ENCODE measurements around the gene CD9.
"Not testable (repeated sequence)": the region's sequence is repeated elsewhere in the genome, so short reads cannot be mapped to it uniquely, and the experiment has no call there.

Gene CD9

GRCh38 chr12:6180268-6181051, 19.7 kb upstream of the CD9 start:
- no peak for DNase-seq

GRCh38 chr12:6181166-6181565, 19.0 kb upstream of the CD9 start:
- DNase-seq: no peak

DNA sequence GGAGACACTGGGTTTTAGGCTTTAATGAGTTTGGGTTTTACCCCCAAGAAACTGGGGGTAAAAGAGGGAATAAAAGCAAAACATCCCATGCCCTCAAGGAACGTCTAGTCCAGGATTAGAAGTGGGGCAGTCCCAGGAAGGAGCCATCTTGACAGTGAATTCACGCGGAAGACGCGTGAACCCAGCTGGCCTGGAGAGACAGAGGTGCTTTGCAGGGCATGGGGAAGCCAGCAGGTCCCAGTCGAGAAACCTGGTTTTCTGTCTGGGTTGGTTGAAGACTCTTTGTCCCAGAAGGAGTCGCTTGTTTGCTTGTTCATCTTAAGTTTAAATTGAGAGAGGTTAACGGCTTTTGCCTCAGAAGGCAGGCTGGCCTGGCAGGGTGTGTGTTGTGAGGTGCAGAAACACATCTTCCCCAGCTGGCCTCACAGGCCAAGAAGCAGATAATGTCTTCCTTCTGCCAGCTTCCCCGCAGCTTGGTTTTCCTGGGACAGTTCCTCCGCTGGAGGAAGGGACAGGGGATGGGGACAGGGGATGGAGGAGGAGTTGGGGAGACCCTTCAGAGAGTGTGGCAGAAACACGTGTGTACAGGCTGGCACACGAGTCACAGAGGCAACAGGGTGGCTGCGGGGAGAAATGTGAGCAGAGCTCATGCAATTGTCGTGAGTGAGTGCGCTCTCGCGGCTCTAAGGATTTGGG, 18.5 kb upstream of the CD9 start:
- DNase-seq: no peak

GRCh38 chr12:6182279-6182898, 17.8 kb upstream of the CD9 start:
- DNase-seq: peak; percentile 54

GRCh38 chr12:6183689-6184428, 16.3 kb upstream of the CD9 start:
- peak; percentile 54 for DNase-seq

- DNase-seq: no peak
Measured at GRCh38 chr12:6185961-6186827, 14.0 kb upstream of the CD9 start.

DNA sequence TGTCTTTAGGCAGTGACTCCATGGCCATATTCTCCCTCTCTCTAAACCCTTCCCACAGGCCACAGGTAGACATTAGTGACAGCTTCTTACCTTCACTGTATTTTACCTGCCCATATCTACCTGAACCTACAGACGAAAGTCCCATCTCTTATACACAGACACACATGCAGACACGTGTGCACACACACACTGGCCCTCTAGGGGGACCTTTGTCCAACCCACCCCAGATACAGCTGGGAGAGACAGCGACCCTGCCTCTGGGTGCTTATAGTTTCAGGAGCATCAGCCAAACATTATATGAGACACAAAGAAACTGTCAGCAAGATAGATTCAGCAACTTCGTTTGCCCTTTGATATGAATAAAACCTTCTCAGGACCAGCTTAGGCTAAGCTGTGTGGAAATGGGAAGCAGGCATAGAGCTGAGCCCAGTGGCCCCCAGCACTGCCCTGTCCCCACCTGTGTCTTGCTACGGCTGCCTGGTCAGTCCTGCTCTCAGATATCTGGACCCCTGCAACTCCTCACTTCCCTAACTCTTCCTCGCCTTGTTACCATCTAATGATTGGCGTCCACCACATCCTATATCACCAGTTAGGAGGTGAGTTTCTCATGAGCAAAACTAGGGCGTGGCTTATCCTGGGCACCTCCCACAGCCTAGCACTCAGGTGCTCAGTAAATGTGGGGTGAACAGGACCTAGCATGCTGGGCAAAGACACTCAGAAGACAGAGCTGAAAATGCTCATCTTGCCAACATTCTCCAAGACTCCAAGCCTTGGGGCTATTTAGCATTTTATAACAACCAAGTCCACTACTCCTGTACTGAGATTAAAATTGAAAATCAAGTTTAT, 12.0 kb upstream of the CD9 start:
- DNase-seq: no peak

DNA sequence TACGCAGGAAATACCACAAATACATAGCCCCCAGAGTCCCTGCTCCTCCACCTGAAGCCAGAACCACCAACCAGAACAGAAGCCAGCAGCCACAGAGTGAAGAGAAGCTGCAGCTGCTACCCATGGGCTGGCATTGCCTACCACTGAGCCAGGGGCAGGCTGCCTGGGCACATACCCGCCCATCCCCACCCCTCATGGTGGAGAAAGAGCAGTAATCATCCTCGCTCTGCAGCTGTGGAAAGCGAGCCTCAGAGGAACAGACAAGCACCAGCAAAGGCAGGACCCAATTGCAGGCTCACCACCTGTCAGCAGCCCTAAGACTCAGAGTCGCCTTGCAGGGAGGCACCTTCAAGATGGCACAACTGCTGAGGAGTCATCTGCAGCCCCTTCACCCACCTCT, 11.2 kb upstream of the CD9 start:
- DNase-seq: no peak

- DNase-seq: not testable (repeated sequence)
Measured at GRCh38 chr12:6189952-6190598, 10.1 kb upstream of the CD9 start.

DNA sequence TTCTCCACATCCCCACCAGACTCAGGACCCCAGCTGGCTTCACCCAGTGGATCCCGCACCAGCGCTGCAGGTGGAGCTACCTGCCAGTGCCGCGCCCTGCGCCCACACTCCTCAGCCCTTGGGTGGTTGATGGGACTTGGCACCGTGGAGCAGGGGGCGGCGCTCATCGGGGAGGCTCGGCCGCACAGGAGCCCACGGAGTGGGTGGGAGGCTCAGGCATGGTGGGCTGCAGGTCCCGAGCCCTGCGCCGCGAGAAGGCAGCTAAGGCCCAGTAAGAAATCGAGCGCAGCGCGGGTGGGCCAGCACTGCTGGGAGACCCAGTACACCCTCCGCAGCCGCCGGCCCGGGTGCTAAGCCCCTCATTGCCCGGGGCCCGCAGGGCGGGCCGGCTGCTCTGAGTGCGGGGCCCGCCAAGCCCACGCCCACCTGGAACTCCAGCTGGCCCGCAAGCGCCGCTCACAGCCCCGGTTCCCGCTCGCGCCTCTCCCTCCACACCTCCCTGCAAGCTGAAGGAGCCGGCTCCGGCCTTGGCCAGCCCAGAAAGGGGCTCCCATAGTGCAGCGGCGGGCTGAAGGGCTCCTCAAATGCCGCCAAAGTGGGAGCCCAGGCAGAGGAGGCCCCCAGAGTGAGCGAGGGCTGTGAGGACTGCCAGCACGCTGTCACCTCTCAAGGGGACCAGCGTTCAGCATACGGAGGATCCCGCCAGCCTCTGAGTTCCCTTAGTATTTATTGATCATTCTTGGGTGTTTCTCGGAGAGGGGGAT, 9.3 kb upstream of the CD9 start:
- not testable (repeated sequence) for DNase-seq

- no peak for DNase-seq
Measured at GRCh38 chr12:6192604-6193380, 7.4 kb upstream of the CD9 start.

DNA sequence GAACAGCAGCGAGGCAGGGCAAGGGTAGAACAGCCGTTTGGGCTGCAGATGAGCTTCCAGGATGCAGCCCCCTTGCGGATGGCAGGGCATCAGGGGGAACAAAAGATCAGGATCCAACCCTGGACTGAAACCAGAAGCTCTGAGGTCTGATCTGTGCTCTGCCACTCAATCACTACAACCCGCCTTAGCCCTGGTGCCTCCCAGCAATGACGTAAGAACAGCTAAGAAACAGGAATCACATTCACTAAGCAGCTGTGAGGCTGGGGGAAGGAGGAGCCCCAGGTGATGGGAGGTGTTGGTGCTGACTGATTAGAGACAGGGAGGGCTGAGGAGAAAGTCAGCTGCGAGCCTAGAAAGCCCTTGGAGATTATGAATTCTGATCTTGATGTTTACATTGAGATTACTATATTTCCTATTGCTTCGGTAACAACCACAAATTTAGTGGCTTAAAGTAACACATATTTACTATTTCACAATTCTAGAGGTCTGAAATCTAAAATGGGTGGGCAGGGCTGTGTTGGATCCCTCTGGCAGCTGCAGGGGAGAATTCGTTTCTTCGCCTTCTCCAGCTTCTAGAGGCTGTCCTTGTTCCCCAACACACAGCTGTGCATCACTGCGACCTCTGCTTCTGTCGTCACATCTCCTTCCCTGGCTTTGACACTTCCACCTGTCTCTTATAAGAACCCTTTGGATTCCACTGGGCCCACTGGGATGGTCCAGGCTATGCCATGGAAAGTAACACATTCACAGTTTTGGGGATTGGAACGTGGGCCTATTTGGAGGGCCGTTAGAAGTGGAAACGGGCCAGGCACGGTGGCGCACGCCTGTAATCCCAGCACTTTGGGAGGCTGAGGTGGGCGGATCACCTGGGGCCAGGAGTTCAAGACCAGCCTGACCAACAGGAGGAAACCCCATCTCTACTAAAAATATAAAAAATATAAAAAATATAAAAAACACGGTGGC, 6.1 kb upstream of the CD9 start:
- DNase-seq: no peak

- peak; percentile 80 for DNase-seq
Measured at GRCh38 chr12:6195665-6196535, 4.3 kb upstream of the CD9 start.

DNA sequence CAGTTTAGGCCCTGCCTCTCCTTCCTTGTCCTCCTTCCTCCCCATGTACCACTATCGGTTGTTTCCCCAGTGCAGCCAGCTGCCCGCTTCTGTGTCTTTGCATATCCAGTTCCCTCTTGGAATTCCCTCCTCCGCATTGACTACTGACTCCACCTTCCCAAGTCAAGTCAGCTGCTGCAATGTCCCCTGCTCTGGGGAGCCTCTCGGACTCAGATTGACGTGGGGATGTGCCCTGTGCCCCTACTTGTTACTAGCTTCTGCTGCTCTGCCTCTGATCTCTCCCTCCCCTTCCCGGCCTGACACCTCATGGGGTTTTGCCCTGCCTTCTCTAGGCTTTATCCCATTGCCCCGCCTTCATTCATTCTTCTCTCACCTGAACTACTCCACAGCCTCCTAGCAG, 2.1 kb upstream of the CD9 start:
- no peak for DNase-seq

GRCh38 chr12:6198556-6198955, 1.6 kb upstream of the CD9 start:
- no peak for DNase-seq

GRCh38 chr12:6198985-6199530, 1.1 kb upstream of the CD9 start:
- no peak for DNase-seq
